ENCODE measurements around the gene ECE1. TPM values are rescaled to one million over a fixed set of nuclear protein-coding genes. Genes with fewer than 3 reads are reported as not detected.

ECE1 gene
- total and polyA plus RNA-seq, 2 of the 13 experiments (the other 11 are each of a cell fraction or from before 2014, with no cell fraction given) = 13.5 to 21.2 TPM

GRCh38 chr1:21338573-21339355 lies 48.5 kb upstream of the ECE1 start (continued):
- TF ChIP-seq REST (IDR thresholded peaks at IDR 0.05; ENCODE audit: borderline replicate concordance in 1 of 2, low read depth in 1 of 2, low read length in 2 of 2) = peak in 1 of 2 experiments; percentile 25; a peak in 2 of 4 replicates
- TF ChIP-seq ZNF879 (CRISPR knock-in tag; IDR thresholded peaks at IDR 0.05) = no peak
- no peak for TF ChIP-seq MED8 (CRISPR knock-in tag; IDR thresholded peaks at IDR 0.05; ENCODE audit: insufficient replicate concordance)
- no peak for TF ChIP-seq ZNF138 (CRISPR knock-in tag; IDR thresholded peaks at IDR 0.05; ENCODE audit: low read depth)
- peak; percentile 66; the same call in 1 of the 2 replicates for TF ChIP-seq THAP9 (CRISPR knock-in tag; IDR thresholded peaks at IDR 0.05; ENCODE audit: borderline replicate concordance)
- no peak for TF ChIP-seq ZNF136 (CRISPR knock-in tag; IDR thresholded peaks at IDR 0.05; ENCODE audit: low read depth)
- peak; percentile 97 for TF ChIP-seq SKI (IDR thresholded peaks at IDR 0.05; ENCODE audit: partially characterized antibody)
- peak; percentile 24; the same call in 1 of the 2 replicates for TF ChIP-seq ZBTB38 (CRISPR knock-in tag; IDR thresholded peaks at IDR 0.05)
- TF ChIP-seq DMTF1 (CRISPR knock-in tag; IDR thresholded peaks at IDR 0.05) = no peak
- TF ChIP-seq THRA (CRISPR knock-in tag; IDR thresholded peaks at IDR 0.05; ENCODE audit: borderline replicate concordance) = peak; percentile 74; the same call in 1 of the 2 replicates
- no peak for TF ChIP-seq DDIT3 (CRISPR knock-in tag; IDR thresholded peaks at IDR 0.05)
- no peak for TF ChIP-seq ZNF124 (CRISPR knock-in tag; IDR thresholded peaks at IDR 0.05)

All from HepG2 (cell line).